Endothelial cell of umbilical vein (primary cell): ENCODE results near the gene PRDX5. TPM values are rescaled to one million over a fixed set of nuclear protein-coding genes. Genes with fewer than 3 reads are reported as not detected.

Experiments
- BruUV-seq: library from RNA; stranded (reverse); fragments of 400-500 nt; replicated peaks from 2 replicates; lab custom pipeline; 2021; lab: Mats Ljungman, UMichigan
- CTCF ChIA-PET: fragments of 300-600, 350-600 bp; sonication (Branson Sonifier 250); formaldehyde crosslinking; loops from one replicate; lab custom pipeline; 2021; ENCODE audit warnings: antibody characterized with exemption, inconsistent platforms; lab: Charles Lee
- POLR2A ChIA-PET: fragments of 300-600, 350-600 bp; sonication (Branson Sonifier 250); formaldehyde crosslinking; loops from one replicate; lab custom pipeline; 2021; ENCODE audit warnings: antibody characterized with exemption, inconsistent platforms; lab: Charles Lee
- DNase-seq: peaks from one replicate; pipeline ENCODE4 v3.0.0-alpha.2; 2011; ENCODE audit warnings: low read depth, low spot score
- FAIRE-seq: peaks from 2 replicates; lab custom pipeline; 2011; peaks lifted over from hg19 to GRCh38; lab: Jason Lieb, UNC
- H2AFZ ChIP-seq: 2 replicates; pipeline ENCODE4 v1.6.0; 2012; ENCODE audit warnings: low read depth, low read length, control low read depth, inconsistent platforms
- H3K27ac ChIP-seq: 2 replicates; pipeline ENCODE4 v1.5.1; 2011; ENCODE audit warnings: low read depth, mild to moderate bottlenecking, control low read depth, low read length, moderate library complexity; ENCODE audit not compliant: insufficient read depth
- H3K27me3 ChIP-seq, 2 experiments: 2 replicates each; pipeline versions ENCODE4 v1.6.0 to v1.6.1; 2011; ENCODE audit warnings: low read length in 2 of 2, mixed read lengths in 1 of 2; ENCODE audit not compliant: control insufficient read depth in 2 of 2, insufficient read depth in 2 of 2
- H3K36me3 ChIP-seq, 2 experiments: 2 replicates in 1 of 2; 3 replicates in 1 of 2; pipeline ENCODE4 v1.5.1; 2011; ENCODE audit warnings: low read length in 2 of 2, mild to moderate bottlenecking in 1 of 2, moderate library complexity in 1 of 2; ENCODE audit not compliant: control insufficient read depth in 2 of 2, insufficient read depth in 2 of 2; ENCODE audit errors: extremely low read depth in 1 of 2
- H3K4me1 ChIP-seq: 3 replicates; pipeline ENCODE4 v1.5.1; 2011; ENCODE audit warnings: mild to moderate bottlenecking, low read length; ENCODE audit not compliant: control insufficient read depth, insufficient read depth; ENCODE audit errors: extremely low read depth
- H3K4me2 ChIP-seq: 2 replicates; pipeline ENCODE4 v1.6.1; 2011; ENCODE audit warnings: low read length, control low read depth, mixed read lengths; ENCODE audit not compliant: insufficient read depth
- H3K4me3 ChIP-seq, 3 experiments: fragments of 200-600 bp in 1 of 3; sonication (generic), shearing (Covaris generic) in 1 of 3; replicated peaks in 1 of 3; 2 replicates each; pipeline ENCODE4 v1.5.1; 2011 to 2016; ENCODE audit warnings: control low read depth in 3 of 3, low read length in 3 of 3, mild to moderate bottlenecking in 2 of 3, inconsistent platforms in 1 of 3, low read depth in 1 of 3, moderate library complexity in 1 of 3; ENCODE audit not compliant: insufficient read depth in 1 of 3
- H3K79me2 ChIP-seq: 2 replicates; pipeline ENCODE4 v1.6.0; 2012; ENCODE audit warnings: low read length, inconsistent platforms; ENCODE audit not compliant: control insufficient read depth, insufficient read depth
- H3K9ac ChIP-seq: replicated peaks from 2 replicates; pipeline ENCODE3; 2011; ENCODE audit warnings: low read length, control low read depth; ENCODE audit not compliant: insufficient read depth; ENCODE audit errors: extremely low read depth
- H3K9me1 ChIP-seq: replicated peaks from 3 replicates; pipeline ENCODE4 v1.6.0; 2011; ENCODE audit warnings: mild to moderate bottlenecking, low read length; ENCODE audit not compliant: control insufficient read depth, insufficient read depth; ENCODE audit errors: extremely low read depth
- H3K9me3 ChIP-seq: replicated peaks from 2 replicates; pipeline ENCODE4 v1.5.1; 2012; ENCODE audit warnings: low read length, inconsistent platforms; ENCODE audit not compliant: control insufficient read depth, insufficient read depth
- H4K20me1 ChIP-seq: replicated peaks from 2 replicates; pipeline ENCODE3; 2011; ENCODE audit warnings: mild to moderate bottlenecking, low read length; ENCODE audit not compliant: control insufficient read depth, insufficient read depth; ENCODE audit errors: extremely low read depth
- EZH2 ChIP-seq: IDR thresholded peaks from 2 replicates; pipeline ENCODE4 v1.6.1; 2012; ENCODE audit warnings: borderline replicate concordance, low read depth, mild to moderate bottlenecking, moderate library complexity, low read length, inconsistent platforms; ENCODE audit not compliant: severe bottlenecking
- GATA2 ChIP-seq: IDR thresholded peaks from 2 replicates; pipeline ENCODE4 v1.7.0; 2011; ENCODE audit warnings: low read depth, mild to moderate bottlenecking, moderate library complexity, mixed read lengths, low read length; ENCODE audit not compliant: insufficient read length, insufficient read depth
- JUN ChIP-seq: IDR thresholded peaks from 2 replicates; pipeline ENCODE4 v1.6.1; 2011; ENCODE audit warnings: borderline replicate concordance, low read depth; ENCODE audit not compliant: insufficient read length, insufficient read depth
- MYC ChIP-seq: IDR thresholded peaks from one replicate; pipeline ENCODE4 v1.6.1; 2011; ENCODE audit warnings: mild to moderate bottlenecking, low read depth, low read length
- dilution Hi-C: fragments of 300-500 bp; cut with MboI; formaldehyde crosslinking; loops from one replicate; pipeline ENCODE4 v1.15.0; 2019; ENCODE audit warnings: low sequenced_read_pairs; ENCODE audit not compliant: extremely low pct_ligation_motif_present
- intact Hi-C: fragments of 100-400 bp; cut with micrococcal nuclease; formaldehyde crosslinking; loops from one replicate; pipeline ENCODE4 v1.10.0; 2022
- polyA plus RNA-seq, 4 experiments: library from polyadenylated mRNA; depleted of rRNA in 3 of 4; stranded (reverse) in 3 of 4; unstranded in 1 of 4; fragments of >200 nt; gene quantifications; 2 replicates each; pipeline versions ENCODE4 v1.2.1 to v1.2.3, GENCODE V29; 2011 to 2012; ENCODE audit warnings: missing spikeins in 1 of 4
- total RNA-seq: library from RNA; stranded (reverse); gene quantifications from 2 replicates; pipeline ENCODE4 v1.2.3, GENCODE V29; 2021
- TF ChIP-seq, protein P1 (sequence below): IDR thresholded peaks from 2 replicates; pipeline ENCODE4 v1.6.1; 2011; ENCODE audit not compliant: insufficient read depth, insufficient read length
- TF ChIP-seq, protein P2 (sequence below), 2 donors: IDR thresholded peaks; 1 replicate in 1 of 2; 2 replicates in 1 of 2; pipeline ENCODE4 v1.5.1; 2011; ENCODE audit warnings: low read length in 2 of 2, mild to moderate bottlenecking in 2 of 2, moderate library complexity in 2 of 2, control low read depth in 1 of 2, inconsistent platforms in 1 of 2, low read depth in 1 of 2; ENCODE audit not compliant: insufficient read depth in 1 of 2; ENCODE audit errors: extremely low read depth in 1 of 2

PRDX5 gene
- total and polyA plus RNA-seq, 2 donors (not counting 3 experiments of a cell fraction or from before 2014, with no cell fraction given) = 199 to 709 TPM

DNA sequence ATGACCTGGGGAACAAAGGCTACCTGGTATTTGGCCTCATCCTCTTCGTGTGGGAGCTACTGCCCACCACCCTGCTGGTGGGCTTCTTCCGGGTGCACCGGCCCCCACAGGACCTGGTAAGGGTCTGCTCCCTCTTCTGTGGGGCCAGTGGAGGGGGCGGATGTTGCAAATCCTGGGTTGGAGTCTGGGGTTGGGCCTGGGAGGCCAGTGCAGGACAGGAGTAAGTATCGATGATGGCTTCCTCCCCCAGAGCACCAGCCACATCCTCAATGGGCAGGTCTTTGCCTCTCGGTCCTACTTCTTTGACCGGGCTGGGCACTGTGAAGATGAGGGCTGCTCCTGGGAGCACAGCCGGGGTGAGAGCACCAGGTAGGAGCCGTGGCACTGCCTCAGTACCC, 29.6 kb upstream of the PRDX5 start:
- no peak overlapping the region for H3K9ac ChIP-seq
- H3K27ac ChIP-seq = no peak overlapping the region
- FAIRE-seq (no peak), DNase-seq (no peak)
- POLR2A ChIA-PET = no interaction called here
- H3K4me1 ChIP-seq = peaks cover 11% of the 10 kb centered on the region
- H3K36me3 ChIP-seq = no peaks in the 10 kb centered on the region
- no TSS peak for BruUV-seq
- H2AFZ ChIP-seq = no peak overlapping the region
- intact Hi-C loops (loop anchor here (5.0 kb wide), 1 partner anchor 101 kb away; the partner anchor contains the start of gene STIP1), dilution Hi-C loops (no loop called here)
- H3K79me2 ChIP-seq = peaks cover 1% of the 10 kb centered on the region
- peaks cover 25 to 34% of the 10 kb centered on the region in 2 experiments for H3K27me3 ChIP-seq
- no peak for TF ChIP-seq EZH2
- no peak for TF ChIP-seq JUN
- TF ChIP-seq, protein P1, sequence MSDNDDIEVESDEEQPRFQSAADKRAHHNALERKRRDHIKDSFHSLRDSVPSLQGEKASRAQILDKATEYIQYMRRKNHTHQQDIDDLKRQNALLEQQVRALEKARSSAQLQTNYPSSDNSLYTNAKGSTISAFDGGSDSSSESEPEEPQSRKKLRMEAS = no peak
- TF ChIP-seq, protein P2, sequence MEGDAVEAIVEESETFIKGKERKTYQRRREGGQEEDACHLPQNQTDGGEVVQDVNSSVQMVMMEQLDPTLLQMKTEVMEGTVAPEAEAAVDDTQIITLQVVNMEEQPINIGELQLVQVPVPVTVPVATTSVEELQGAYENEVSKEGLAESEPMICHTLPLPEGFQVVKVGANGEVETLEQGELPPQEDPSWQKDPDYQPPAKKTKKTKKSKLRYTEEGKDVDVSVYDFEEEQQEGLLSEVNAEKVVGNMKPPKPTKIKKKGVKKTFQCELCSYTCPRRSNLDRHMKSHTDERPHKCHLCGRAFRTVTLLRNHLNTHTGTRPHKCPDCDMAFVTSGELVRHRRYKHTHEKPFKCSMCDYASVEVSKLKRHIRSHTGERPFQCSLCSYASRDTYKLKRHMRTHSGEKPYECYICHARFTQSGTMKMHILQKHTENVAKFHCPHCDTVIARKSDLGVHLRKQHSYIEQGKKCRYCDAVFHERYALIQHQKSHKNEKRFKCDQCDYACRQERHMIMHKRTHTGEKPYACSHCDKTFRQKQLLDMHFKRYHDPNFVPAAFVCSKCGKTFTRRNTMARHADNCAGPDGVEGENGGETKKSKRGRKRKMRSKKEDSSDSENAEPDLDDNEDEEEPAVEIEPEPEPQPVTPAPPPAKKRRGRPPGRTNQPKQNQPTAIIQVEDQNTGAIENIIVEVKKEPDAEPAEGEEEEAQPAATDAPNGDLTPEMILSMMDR (IDR thresholded peaks at IDR 0.05; ENCODE audit: extremely low read depth in 1 of 2, insufficient read depth in 1 of 2, low read depth in 1 of 2, low read length in 2 of 2) = no peak
- TF ChIP-seq MYC = no peak
- no peak for TF ChIP-seq GATA2
- H3K9me3 ChIP-seq = no peaks in the 10 kb centered on the region
- no peak overlapping the region for H3K4me2 ChIP-seq
- H4K20me1 ChIP-seq = no peaks in the 10 kb centered on the region
- CTCF ChIA-PET = interaction anchor here (1.1 to 2.2 kb wide), 2 partner anchors 13 to 16 kb away, joined by 4 to 8 read pairs; no protein-coding TSS in a partner anchor
- H3K4me3 ChIP-seq = no peak overlapping the region
- no peaks in the 10 kb centered on the region for H3K9me1 ChIP-seq
